ENCODE measurements around the gene SLC25A6. TPM values are rescaled to one million over a fixed set of nuclear protein-coding genes. Genes with fewer than 3 reads are reported as not detected.

Gene SLC25A6
- total RNA-seq, 2 experiments from 2014 or later: 460 to 476 TPM

DNA sequence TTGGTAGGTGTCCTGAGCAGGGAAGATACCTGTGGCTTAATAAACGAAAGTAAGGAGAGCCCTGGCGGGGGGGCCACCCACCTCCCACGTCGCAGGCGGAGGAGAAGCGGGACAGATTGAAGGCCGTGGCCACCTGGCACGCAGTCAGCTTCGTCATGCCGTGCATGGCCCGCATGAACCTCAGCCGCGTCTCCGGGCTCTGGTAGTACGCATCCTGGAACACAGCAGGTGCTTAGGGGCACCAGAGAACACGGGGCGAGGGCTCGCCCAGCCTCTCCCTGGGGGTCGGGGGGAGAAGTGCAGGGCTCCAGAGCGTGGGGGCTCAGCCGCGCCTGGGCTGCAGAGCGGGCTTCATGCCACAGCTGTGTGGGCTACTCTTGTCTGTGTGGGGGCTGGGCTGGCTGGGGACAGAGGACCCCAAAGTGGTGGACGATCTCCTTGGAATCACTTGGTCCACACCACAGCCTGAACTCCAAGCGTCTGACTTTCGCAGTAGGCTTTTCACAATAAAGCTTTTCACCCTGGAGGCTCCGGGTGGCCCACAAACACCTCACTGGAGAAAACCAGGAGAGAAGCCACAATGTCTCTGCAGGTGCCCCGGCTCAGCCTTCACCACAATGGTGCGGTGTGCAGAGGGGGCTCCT is 27.1 kb upstream of the SLC25A6 start:
- no peak overlapping the region for H3K27ac Mint-ChIP-seq
- no peaks in the 10 kb centered on the region for H3K27me3 Mint-ChIP-seq
- POLR2A ChIA-PET: no interaction called here
- DNase-seq (no peak), ATAC-seq (no peak)
- H3K4me1 Mint-ChIP-seq (ENCODE audit: low read depth): no peaks in the 10 kb centered on the region
- no peak overlapping the region for H3K4me3 Mint-ChIP-seq
- CTCF ChIA-PET: no interaction called here
- intact Hi-C loops (cut with micrococcal nuclease): no loop called here
- H3K36me3 Mint-ChIP-seq (ENCODE audit: low read depth): peaks cover 50% of the 10 kb centered on the region
- no peak for TF ChIP-seq CTCF (IDR thresholded peaks at IDR 0.05)
- H3K9me3 Mint-ChIP-seq: peaks cover 15% of the 10 kb centered on the region

- CTCF ChIA-PET: no interaction called here
- intact Hi-C loops (cut with micrococcal nuclease): no loop called here
- peaks cover 9% of the 10 kb centered on the region for H3K9me3 Mint-ChIP-seq
- no peak overlapping the region for H3K27ac Mint-ChIP-seq
- DNase-seq: no peak
- H3K27me3 Mint-ChIP-seq: no peaks in the 10 kb centered on the region
- H3K36me3 Mint-ChIP-seq (ENCODE audit: low read depth): peaks cover 52% of the 10 kb centered on the region
- no peaks in the 10 kb centered on the region for H3K4me1 Mint-ChIP-seq (ENCODE audit: low read depth)
- POLR2A ChIA-PET: no interaction called here
- no peak for ATAC-seq
- TF ChIP-seq CTCF (IDR thresholded peaks at IDR 0.05): no peak
- H3K4me3 Mint-ChIP-seq: no peak overlapping the region
These were observed 26.2 kb upstream of the SLC25A6 start for GRCh38 chrX:1417921-1418771.

GRCh38 chrX:1416965-1417760 is 25.2 kb upstream of the SLC25A6 start:
- Mint-ChIP-seq H3K27me3 (no peaks in the 10 kb centered on the region), H3K9me3 (peaks cover 12% of the 10 kb centered on the region), H3K27ac (no peak overlapping the region), H3K4me1 (ENCODE audit: low read depth) (no peaks in the 10 kb centered on the region), H3K4me3 (no peak overlapping the region), H3K36me3 (ENCODE audit: low read depth) (peaks cover 54% of the 10 kb centered on the region)
- DNase-seq: no peak
- POLR2A ChIA-PET: no interaction called here
- CTCF ChIA-PET: no interaction called here
- no peak for TF ChIP-seq CTCF (IDR thresholded peaks at IDR 0.05)
- intact Hi-C loops (cut with micrococcal nuclease): no loop called here
- ATAC-seq: no peak

DNA sequence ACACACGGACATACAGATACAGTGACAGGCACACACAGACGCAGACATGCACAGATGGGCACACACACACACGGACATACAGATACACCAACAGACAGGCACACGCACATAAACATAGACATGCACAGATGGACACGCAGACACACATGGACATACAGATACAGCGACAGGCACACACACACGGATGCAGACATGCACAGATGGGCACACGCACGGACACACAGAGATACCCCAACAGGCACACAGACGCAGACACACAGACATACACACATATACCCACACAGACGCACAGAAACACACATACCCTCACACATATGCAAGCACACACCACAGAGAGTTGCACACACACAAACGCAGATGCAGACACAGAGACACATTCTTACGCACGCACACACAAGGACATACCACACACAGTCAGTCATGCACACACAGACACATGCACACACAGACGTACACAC is 24.4 kb upstream of the SLC25A6 start:
- ChIA-PET CTCF (no interaction called here), POLR2A (no interaction called here)
- Mint-ChIP-seq H3K4me3 (no peak overlapping the region), H3K9me3 (peaks cover 5% of the 10 kb centered on the region), H3K36me3 (ENCODE audit: low read depth) (peaks cover 52% of the 10 kb centered on the region), H3K4me1 (ENCODE audit: low read depth) (no peaks in the 10 kb centered on the region), H3K27ac (no peak overlapping the region), H3K27me3 (no peaks in the 10 kb centered on the region)
- ATAC-seq: no peak
- TF ChIP-seq CTCF (IDR thresholded peaks at IDR 0.05): no peak
- intact Hi-C loops (cut with micrococcal nuclease): no loop called here
- DNase-seq: no peak

All from activated CD8-positive, alpha-beta T cell treated with anti-CD3 and anti-CD28 coated beads for 36 hours (primary cell).